GM18868 (cell line): ENCODE results near the gene DSP.

Source experiments
- ATAC-seq: cut with Tn5 transposase; IDR thresholded peaks from one replicate; pipeline ENCODE4 v1.9.1; 2021; ENCODE audit warnings: mild to moderate bottlenecking, moderate library complexity; ENCODE audit not compliant: unreplicated experiment

DSP gene

DNA sequence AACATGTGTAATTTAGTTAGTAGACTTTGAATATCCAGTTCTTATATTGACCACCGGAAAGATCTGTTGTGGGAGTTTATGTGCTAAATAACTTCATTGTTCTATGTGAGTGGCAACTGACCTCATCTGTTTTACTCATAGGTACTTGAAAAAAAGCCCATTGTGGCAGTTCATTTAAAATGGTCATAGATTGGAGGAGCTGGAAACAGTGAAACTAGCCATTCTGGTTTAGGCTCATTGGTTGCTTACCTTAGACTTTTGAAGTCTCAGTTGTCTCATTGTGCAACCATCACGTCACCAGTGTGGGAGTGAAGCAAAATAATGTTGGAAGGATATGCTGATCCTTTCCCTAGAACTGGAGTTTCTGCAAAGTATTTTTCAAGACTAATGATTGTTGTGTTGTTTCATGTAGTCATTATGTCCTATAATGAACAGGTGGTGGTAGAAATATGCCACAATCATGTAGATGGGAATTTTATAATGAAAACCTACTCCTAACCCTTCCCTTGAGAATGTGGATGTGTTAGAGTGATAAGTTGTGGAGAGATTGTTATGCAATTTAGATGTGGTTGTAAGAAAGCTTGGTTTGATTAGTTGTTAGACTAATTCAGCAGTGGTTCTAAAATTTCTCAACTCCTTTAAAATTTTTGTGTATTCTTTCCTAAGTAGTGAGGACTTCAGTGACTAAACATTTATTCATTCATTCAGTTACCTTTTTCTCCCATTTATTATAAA is 18.3 kb downstream of the DSP start:
- ATAC-seq: no peak

GRCh38 chr6:7561153-7561964 is 19.9 kb downstream of the DSP start:
- no peak for ATAC-seq

DNA sequence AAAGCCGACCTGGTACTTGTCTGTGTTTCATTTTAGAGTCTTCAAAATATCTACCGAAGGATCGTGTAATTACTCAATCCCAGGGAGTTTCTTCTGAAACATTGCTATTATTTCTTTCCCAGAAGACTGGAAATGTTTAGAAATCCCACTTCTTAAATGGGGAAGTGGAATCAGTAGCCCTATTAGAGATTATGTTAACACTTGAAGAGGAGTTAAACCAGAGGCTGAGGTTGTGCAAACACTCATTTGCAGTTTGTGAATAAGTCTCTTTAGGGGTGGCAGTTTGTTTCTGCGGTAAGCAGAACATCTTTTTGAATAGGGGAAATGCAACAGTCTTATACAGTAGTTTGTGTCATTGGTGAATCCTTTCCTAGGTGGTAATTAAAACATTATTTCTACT is 21.3 kb downstream of the DSP start:
- no peak for ATAC-seq

DNA sequence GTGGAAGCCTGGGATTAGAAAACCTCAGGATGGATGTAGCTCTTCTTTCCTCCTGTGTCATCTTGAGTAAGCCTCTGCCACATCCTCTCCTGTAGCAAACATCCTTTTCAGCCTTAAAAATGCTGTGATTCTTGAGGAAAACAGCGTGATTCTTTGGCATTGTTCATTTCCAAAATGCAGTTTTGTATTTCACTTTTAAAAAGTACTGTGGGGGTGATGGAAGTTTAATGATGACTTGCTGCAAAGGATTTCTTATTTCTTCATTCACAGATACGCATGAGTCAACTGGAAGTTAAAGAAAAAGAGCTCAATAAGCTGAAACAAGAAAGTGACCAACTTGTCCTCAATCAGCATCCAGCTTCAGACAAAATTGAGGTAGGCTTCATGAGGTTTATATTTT is 24.6 kb downstream of the DSP start:
- no peak for ATAC-seq

DNA sequence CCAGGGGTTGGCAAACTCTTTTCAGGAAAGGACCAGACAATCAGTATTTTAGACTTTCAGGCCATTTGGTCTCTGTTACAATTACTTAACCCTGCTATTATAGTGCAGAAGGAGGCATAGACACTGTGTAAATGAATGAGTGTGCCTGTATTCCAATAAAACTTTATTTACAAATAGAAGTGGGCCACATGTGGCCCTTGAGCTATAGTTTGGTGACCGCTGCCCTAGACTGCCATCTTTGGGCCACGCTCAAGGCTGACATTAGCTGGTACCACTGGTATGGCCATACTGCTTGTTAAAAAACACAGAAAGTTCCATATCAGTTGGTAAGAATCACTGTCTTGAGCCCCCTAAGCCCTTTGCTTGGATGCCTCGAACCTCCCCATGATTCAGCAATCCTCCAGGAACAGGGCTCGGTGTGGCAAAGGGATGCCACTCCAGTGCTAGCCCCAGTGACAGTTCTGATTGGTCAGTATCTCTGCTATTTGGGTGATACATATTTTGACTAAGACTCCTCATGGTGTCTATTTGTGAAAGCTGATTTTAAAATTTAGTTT is 25.2 kb downstream of the DSP start:
- ATAC-seq: no peak

- ATAC-seq: no peak
Measured at GRCh38 chr6:7568021-7568420, 26.6 kb downstream of the DSP start.

DNA sequence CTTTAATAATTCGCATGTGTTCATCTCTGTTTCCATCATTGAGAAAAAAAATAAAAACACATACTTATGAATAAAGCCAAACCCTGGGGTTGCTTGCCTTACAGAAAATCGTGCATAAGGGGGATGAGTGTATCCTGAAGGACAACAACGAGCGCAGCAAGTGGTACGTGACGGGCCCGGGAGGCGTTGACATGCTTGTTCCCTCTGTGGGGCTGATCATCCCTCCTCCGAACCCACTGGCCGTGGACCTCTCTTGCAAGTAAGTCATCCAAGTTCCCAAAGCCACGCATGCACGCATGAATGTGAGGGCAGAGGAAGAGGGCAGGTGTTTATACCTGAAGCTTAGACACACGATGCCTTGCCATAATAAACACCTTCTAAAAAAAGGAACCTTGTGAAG is 27.6 kb downstream of the DSP start:
- no peak for ATAC-seq

DNA sequence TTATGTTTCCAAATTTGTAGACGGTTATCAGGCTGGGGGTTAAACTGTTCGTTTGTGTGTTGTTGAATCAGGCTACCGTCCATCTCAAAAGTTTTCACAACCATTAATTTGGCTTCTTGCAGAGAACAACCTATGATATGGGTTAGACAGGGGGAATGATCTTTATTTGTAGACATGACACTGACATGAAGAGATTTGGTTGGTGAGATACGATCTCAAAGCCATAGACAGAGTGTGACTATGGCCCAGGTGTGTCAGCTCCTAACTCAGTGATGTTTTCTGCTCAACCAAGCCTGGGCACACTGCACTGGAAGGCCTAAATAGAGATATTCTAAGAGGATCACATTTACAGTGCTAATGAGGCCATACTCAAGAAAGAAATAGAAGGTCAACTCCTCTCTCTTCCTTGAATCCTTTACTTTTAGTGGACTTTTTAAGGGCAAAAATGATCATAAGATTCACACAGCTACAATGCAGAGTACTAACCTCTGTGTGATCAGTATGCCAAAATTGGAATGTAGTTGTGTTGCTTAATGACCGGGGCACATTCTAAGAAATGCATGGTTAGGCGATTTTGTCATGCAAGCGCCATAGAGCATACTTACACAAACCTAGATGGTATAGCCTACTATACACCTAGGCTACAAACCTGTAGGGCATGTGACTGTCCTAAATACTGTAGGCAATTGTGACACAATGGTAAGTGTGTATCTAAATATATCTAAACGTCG is 30.9 kb downstream of the DSP start:
- ATAC-seq: no peak

DNA sequence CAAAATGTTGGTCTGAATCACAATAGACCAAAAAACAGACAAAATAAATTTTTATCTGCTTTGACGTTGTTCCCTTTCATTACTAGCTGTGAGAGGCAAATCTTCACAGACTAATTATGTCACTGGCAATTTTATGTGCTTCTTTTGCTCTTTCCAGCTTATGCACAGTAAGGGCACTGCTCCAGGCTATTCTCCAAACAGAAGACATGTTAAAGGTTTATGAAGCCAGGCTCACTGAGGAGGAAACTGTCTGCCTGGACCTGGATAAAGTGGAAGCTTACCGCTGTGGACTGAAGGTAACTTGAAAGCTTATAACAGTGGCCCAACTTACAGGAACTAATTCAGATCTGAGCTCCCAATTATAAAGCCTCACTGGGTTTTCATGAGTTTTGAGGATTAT is 33.0 kb downstream of the DSP start:
- no peak for ATAC-seq

- no peak for ATAC-seq
Measured at GRCh38 chr6:7578516-7578915, 37.0 kb downstream of the DSP start.

- ATAC-seq: no peak
Measured at GRCh38 chr6:7578931-7579330, 37.5 kb downstream of the DSP start.

DNA sequence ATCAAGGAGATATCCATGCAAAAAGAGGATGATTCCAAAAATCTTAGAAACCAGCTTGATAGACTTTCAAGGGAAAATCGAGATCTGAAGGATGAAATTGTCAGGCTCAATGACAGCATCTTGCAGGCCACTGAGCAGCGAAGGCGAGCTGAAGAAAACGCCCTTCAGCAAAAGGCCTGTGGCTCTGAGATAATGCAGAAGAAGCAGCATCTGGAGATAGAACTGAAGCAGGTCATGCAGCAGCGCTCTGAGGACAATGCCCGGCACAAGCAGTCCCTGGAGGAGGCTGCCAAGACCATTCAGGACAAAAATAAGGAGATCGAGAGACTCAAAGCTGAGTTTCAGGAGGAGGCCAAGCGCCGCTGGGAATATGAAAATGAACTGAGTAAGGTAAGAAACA is 38.4 kb downstream of the DSP start:
- ATAC-seq: no peak

DNA sequence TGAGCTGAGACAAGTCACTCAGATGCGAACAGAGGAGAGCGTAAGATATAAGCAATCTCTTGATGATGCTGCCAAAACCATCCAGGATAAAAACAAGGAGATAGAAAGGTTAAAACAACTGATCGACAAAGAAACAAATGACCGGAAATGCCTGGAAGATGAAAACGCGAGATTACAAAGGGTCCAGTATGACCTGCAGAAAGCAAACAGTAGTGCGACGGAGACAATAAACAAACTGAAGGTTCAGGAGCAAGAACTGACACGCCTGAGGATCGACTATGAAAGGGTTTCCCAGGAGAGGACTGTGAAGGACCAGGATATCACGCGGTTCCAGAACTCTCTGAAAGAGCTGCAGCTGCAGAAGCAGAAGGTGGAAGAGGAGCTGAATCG is 39.1 kb downstream of the DSP start:
- no peak for ATAC-seq

GRCh38 chr6:7580927-7581618 is 39.6 kb downstream of the DSP start:
- no peak for ATAC-seq

DNA sequence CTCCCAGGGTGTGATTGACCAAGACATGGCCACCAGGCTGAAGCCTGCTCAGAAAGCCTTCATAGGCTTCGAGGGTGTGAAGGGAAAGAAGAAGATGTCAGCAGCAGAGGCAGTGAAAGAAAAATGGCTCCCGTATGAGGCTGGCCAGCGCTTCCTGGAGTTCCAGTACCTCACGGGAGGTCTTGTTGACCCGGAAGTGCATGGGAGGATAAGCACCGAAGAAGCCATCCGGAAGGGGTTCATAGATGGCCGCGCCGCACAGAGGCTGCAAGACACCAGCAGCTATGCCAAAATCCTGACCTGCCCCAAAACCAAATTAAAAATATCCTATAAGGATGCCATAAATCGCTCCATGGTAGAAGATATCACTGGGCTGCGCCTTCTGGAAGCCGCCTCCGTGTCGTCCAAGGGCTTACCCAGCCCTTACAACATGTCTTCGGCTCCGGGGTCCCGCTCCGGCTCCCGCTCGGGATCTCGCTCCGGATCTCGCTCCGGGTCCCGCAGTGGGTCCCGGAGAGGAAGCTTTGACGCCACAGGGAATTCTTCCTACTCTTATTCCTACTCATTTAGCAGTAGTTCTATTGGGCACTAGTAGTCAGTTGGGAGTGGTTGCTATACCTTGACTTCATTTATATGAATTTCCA is 43.9 kb downstream of the DSP start:
- ATAC-seq: no peak

DNA sequence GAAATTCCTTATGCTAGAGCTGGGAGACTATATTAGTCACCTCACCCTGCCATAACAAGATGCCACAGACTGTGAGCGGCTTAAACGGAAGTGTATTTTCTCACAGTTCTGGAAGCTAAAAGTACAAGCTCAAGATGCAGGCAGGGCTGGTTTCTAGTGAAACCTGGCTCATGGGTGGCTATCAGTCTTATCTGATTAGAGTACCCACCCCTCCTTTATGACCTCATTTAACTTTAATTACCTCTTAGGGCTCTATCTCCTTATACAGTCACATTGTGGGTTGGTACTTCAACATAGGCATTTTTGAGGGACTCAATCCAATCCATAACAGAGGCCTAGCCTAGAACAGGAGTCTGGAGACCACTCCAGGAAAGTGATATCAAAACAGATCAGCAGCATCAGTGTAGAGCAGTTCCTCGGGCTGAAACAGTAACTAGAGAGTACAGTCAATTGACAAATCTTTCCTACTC is 46.2 kb downstream of the DSP start:
- ATAC-seq: no peak

DNA sequence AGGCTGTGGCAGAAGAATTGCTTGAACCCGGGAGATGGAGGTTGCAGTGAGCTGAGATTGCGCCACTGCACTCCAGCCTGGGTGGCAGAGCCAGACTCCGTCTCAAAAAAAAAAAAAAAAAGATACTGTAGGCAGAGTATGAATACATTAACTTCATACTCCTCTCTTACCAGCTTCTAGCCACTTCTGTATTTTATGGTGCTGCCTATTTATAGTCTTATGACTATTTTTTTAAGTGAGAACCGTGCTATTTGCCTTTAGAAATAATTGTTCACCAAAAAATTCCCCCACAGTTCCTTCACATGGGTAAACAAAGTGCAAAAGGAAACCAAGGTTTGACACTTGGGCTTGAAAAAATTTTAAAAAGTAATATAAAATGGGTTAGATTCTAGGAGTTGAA is 47.0 kb downstream of the DSP start:
- ATAC-seq: no peak

GRCh38 chr6:7589221-7589620 is 47.8 kb downstream of the DSP start:
- no peak for ATAC-seq

DNA sequence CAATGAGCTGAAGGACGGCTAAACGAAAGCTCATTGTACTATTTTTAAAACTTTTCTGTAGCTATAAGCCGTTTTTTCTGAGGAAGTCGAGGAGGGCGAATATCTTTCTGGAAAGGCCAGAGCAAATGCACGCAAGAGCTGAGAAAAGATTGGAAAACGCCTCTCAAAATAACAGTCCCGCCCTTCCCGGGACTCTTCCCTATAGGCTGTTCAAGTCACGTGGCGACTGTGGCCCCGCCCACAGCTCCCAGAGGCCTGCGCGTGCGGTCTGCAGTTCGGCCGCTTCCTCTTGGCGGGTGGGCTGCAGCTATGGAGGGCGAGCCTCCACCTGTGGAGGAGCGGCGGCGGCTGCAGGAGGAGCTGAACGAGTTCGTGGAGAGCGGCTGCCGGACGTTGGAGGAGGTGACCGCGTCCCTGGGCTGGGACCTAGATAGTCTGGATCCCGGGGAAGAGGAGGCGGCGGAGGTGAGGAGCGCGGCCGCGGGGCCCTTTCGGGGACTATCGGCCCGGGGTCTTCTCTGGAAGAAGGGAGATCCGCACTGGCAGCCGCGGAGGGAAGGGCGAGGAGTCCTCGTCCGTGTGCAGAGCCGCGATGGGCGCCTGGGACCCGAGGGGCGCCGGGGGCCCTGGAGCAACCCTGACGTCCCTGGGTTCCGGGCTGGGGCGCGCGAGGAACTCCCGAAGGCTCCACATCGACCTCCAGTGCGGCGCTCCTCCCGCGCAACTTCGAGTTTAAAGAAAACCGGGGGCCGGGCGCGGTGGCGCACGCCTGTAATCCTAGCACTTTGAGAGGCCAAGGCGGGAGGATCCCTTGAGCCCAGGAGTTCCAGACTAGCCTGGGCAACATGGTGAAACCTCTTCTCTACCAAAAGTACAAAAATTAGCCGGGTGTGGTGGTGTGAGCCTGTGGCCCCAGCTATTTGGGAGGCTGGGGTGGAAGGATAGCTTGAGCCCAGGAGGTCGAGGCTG is 48.8 kb downstream of the DSP start, which contains the start of gene SNRNP48:
TSS of gene SNRNP48 (plus strand) at position 250 of the 969 bp plus-strand sequence. CDS start at position 310, 60 bp downstream.
- ATAC-seq: peak; percentile 100
